ENCODE data around the gene CD28. TPM values are rescaled to one million over a fixed set of nuclear protein-coding genes. Genes with fewer than 3 reads are reported as not detected.

Gene CD28
- total and polyA plus RNA-seq, 9 of the 15 experiments (the other 6 are each of a cell fraction or from before 2014, with no cell fraction given), result 0.01 to 0.11 TPM; not detected in 7

- TF ChIP-seq ZNF407 (IDR thresholded peaks at IDR 0.05; ENCODE audit: low read depth), result no peak
- TF ChIP-seq PURB (CRISPR knock-in tag; IDR thresholded peaks at IDR 0.05; ENCODE audit: low read depth), result no peak
- TF ChIP-seq ZZZ3 (IDR thresholded peaks at IDR 0.05), result no peak
- no peak for TF ChIP-seq FOXP4 (CRISPR knock-in tag; IDR thresholded peaks at IDR 0.05; ENCODE audit: borderline replicate concordance)
- TF ChIP-seq CHD7 (IDR thresholded peaks at IDR 0.05; ENCODE audit: low read depth, low read length), result no peak
- no peak for TF ChIP-seq EWSR1 (IDR thresholded peaks at IDR 0.05; ENCODE audit: borderline replicate concordance, low read depth, partially characterized antibody)
These were observed 7.7 kb downstream of the CD28 start (continued) for GRCh38 chr2:203714112-203714511.

Data from K562 (cell line).